ENCODE data around the gene NNT. TPM values are rescaled to one million over a fixed set of nuclear protein-coding genes. Genes with fewer than 3 reads are reported as not detected.

Gene NNT
- total and polyA plus RNA-seq, 9 of the 15 experiments (the other 6 are each of a cell fraction or from before 2014, with no cell fraction given): 21.9 to 68.6 (median 42.2) TPM

GRCh38 chr5:43637416-43637815 lies 34.4 kb downstream of the NNT start:
- peaks cover 27% of the 10 kb centered on the region; the same call in 1 of the 3 replicates for H3K36me3 ChIP-seq (ENCODE audit: control insufficient read depth, insufficient read depth, low read length)
- 87% methylated on average over 1 of the region's 1 CpG for WGBS (ENCODE audit: insufficient coverage, low coverage, missing lambda C conversion rate)
- ChIA-PET CTCF (ENCODE audit: low intra/inter-chr PET ratio) (no interaction called here), POLR2A (interaction anchor here (0.8 kb wide), 1 partner anchor 26 kb away, joined by 3 read pairs; no protein-coding TSS in a partner anchor)
- ATAC-seq: peak; percentile 50; the same call in 2 of the 3 replicates
- H3K4me3 ChIP-seq: no peak overlapping the region
- H3K79me2 ChIP-seq (ENCODE audit: control insufficient read depth, insufficient read depth, low read length): no peaks in the 10 kb centered on the region
- in situ Hi-C loops (cut with MboI): no loop called here
- no peaks in the 10 kb centered on the region for H3K9me1 ChIP-seq (ENCODE audit: control insufficient read depth, insufficient read depth, low read length)
- H2AFZ ChIP-seq (ENCODE audit: low read depth, low read length): no peak overlapping the region
- no peak for FAIRE-seq
- no peaks in the 10 kb centered on the region for H3K9me3 ChIP-seq (replicated peaks; ENCODE audit: control insufficient read depth, insufficient read depth, low read depth, low read length)
- H3K27ac ChIP-seq (ENCODE audit: extremely low read depth, low read depth, low read length): no peak overlapping the region
- no TSS peak for BruUV-seq (replicated peaks)
- no peak overlapping the region for H3K9ac ChIP-seq (ENCODE audit: insufficient read depth in 1 of 2, low read depth in 2 of 2, low read length in 2 of 2)
- intact Hi-C loops (cut with micrococcal nuclease): no loop called here
- DNase-seq (ENCODE audit: extremely low read depth in 1 of 4, low spot score in 3 of 4): no peak
- no peaks in the 10 kb centered on the region for H4K20me1 ChIP-seq (replicated peaks; ENCODE audit: control insufficient read depth, insufficient read depth, low read length)
- H3K4me2 ChIP-seq (ENCODE audit: insufficient read depth, low read length): no peak overlapping the region
- H3K4me1 ChIP-seq (replicated peaks in 1 of 2; ENCODE audit: control insufficient read depth in 2 of 2, insufficient read depth in 2 of 2, low read length in 2 of 2): no peaks in the 10 kb centered on the region
- TF ChIP-seq HINFP (tag; conservative IDR thresholded peaks at IDR 0.05; ENCODE audit: low read depth) (no peak), PTRF (tag; IDR thresholded peaks at IDR 0.05) (no peak), ELK3 (CRISPR knock-in tag; IDR thresholded peaks at IDR 0.05) (no peak), MEIS2 (IDR thresholded peaks at IDR 0.05; ENCODE audit: partially characterized antibody) (peak; percentile 42)
- H3K27me3 ChIP-seq (ENCODE audit: control insufficient read depth in 2 of 2, insufficient read depth in 2 of 2, low read length in 2 of 2): no peaks in the 10 kb centered on the region

Data from K562 (cell line).